Kidney epithelial cell (primary cell): ENCODE data around the gene TMEM87B. TPM values are rescaled to one million over a fixed set of nuclear protein-coding genes. Genes with fewer than 3 reads are reported as not detected.

ENCODE experiments used
- DNase-seq: peaks from one replicate; pipeline ENCODE4 v3.0.0-alpha.2; 2010; ENCODE audit warnings: low read depth
- H3K27me3 ChIP-seq: 2 replicates; pipeline ENCODE4 v1.6.0; 2011; ENCODE audit warnings: low read length; ENCODE audit not compliant: control insufficient read depth, insufficient read depth
- H3K36me3 ChIP-seq: 2 replicates; pipeline ENCODE4 v1.5.1; 2011; ENCODE audit warnings: low read length; ENCODE audit not compliant: control insufficient read depth, insufficient read depth
- H3K4me3 ChIP-seq: 2 replicates; pipeline ENCODE4 v1.5.1; 2011; ENCODE audit warnings: low read depth, mild to moderate bottlenecking, control low read depth, low read length
- total RNA-seq: library from RNA; depleted of rRNA; stranded (reverse); fragments of >200 nt; gene quantifications from 2 replicates; pipeline ENCODE4 v1.2.3, GENCODE V29; 2015
- TF ChIP-seq, protein P1 (sequence below): IDR thresholded peaks from 2 replicates; pipeline ENCODE4 v1.5.1; 2011; ENCODE audit warnings: mild to moderate bottlenecking, moderate library complexity, low read length, control low read depth, inconsistent platforms; ENCODE audit not compliant: insufficient read depth, poor library complexity, severe bottlenecking

The TMEM87B gene
- total RNA-seq, 1 donor from 2014 or later, result 24.5 TPM

- no peaks in the 10 kb centered on the region for H3K36me3 ChIP-seq
- TF ChIP-seq, protein P1, sequence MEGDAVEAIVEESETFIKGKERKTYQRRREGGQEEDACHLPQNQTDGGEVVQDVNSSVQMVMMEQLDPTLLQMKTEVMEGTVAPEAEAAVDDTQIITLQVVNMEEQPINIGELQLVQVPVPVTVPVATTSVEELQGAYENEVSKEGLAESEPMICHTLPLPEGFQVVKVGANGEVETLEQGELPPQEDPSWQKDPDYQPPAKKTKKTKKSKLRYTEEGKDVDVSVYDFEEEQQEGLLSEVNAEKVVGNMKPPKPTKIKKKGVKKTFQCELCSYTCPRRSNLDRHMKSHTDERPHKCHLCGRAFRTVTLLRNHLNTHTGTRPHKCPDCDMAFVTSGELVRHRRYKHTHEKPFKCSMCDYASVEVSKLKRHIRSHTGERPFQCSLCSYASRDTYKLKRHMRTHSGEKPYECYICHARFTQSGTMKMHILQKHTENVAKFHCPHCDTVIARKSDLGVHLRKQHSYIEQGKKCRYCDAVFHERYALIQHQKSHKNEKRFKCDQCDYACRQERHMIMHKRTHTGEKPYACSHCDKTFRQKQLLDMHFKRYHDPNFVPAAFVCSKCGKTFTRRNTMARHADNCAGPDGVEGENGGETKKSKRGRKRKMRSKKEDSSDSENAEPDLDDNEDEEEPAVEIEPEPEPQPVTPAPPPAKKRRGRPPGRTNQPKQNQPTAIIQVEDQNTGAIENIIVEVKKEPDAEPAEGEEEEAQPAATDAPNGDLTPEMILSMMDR, result no peak
- H3K27me3 ChIP-seq, result no peaks in the 10 kb centered on the region
- no peak overlapping the region for H3K4me3 ChIP-seq
- peak; percentile 45 for DNase-seq
These were observed 101.3 kb downstream of the TMEM87B start for GRCh38 chr2:112156152-112156986.

- Histone ChIP-seq H3K27me3 (no peaks in the 10 kb centered on the region), H3K36me3 (no peaks in the 10 kb centered on the region), H3K4me3 (no peak overlapping the region)
- TF ChIP-seq, protein P1, result no peak
- DNase-seq, result no peak
These were observed 102.4 kb downstream of the TMEM87B start for GRCh38 chr2:112157472-112157871.

DNA sequence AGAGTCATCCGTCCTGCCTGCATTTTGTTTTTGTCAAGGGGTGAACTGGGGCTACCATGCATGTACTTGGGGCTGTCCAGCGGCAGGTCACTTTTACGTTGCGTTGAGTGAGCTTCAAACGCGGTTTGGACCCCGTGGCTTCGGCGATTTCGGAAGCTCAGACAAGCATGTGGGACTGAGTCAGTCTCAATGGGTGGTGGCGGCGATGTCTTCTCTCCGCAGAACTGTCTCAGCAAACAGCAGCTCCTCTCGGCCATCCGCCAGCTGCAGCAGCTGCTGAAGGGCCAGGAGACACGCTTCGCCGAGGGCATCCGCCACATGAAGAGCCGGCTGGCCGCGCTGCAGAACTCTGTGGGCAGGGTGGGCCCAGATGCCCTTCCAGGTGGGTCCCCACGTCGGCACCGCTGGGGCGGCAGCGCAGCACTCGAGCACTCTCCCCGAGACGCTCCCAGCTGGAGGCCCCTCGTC lies 104.4 kb downstream of the TMEM87B start:
- H3K4me3 ChIP-seq, result no peak overlapping the region
- H3K36me3 ChIP-seq, result no peaks in the 10 kb centered on the region
- no peaks in the 10 kb centered on the region for H3K27me3 ChIP-seq
- DNase-seq, result no peak
- TF ChIP-seq, protein P1, result no peak

- TF ChIP-seq, protein P1, result no peak
- no peak for DNase-seq
- Histone ChIP-seq H3K4me3 (no peak overlapping the region), H3K27me3 (no peaks in the 10 kb centered on the region), H3K36me3 (no peaks in the 10 kb centered on the region)
These were observed 105.5 kb downstream of the TMEM87B start for GRCh38 chr2:112160283-112161250.

- no peak for DNase-seq
- Histone ChIP-seq H3K36me3 (no peaks in the 10 kb centered on the region), H3K27me3 (no peaks in the 10 kb centered on the region), H3K4me3 (no peak overlapping the region)
- TF ChIP-seq, protein P1, result no peak
These were observed 106.5 kb downstream of the TMEM87B start for GRCh38 chr2:112161431-112162145.
